Stimulated activated CD4-positive, alpha-beta T cell treated with anti-CD3 and anti-CD28 coated beads, Interleukin-2, amount 100 ng/mL, for 24 hours (primary cell): Measurements from ENCODE around the gene FTSJ3.

Experiments
- DNase-seq, 2 donors: peaks; one replicate each; pipeline ENCODE4 v3.0.0-alpha.2; 2020

Gene FTSJ3

DNA sequence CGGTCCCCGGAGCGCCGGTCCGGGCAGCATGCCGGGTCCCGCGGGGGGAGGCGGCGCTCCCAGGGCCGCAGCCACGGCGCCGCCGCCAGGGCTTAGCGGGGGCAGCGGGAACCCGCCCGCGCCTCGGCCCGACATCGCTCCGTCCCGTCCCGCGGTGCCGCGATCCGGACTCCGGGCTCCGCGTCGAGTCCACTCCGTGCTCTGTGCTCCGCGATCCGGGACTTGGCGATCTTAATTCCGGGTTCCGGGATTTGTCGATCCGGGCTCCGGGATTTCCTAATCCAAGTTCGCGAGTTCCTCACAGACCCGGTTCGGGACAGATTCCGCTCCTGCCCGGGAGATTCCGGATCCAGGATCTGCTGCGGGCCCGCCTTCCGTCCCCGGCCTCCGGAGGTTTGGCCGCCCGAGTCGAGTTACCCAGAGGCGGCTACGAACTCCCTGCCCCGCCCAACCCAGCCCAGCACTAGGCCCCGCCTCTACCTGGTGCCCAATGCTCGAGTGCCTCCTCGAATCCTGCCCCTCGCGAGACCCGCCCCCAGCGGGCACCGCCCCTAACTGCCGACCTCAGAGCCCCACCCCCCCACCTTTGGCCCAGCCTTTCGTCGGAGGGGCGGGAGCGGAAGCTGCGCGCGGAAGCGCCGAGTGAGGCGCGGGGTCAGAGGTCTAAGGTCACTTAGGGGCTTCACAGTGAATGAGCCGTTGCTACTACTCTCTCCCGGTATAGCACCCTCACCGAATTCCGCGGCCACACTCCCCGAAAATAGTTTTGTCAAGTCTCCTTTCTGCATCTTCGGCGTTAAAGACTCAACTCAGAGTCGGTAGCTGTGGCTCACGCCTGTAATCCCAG lies 15.3 kb upstream of the FTSJ3 start, which contains the start of gene SMARCD2:
TSS of gene SMARCD2 (minus strand) at position 146 of the 847 bp plus-strand sequence. CDS start at position 135, 11 bp downstream.
- peak; percentile 99 for DNase-seq

DNA sequence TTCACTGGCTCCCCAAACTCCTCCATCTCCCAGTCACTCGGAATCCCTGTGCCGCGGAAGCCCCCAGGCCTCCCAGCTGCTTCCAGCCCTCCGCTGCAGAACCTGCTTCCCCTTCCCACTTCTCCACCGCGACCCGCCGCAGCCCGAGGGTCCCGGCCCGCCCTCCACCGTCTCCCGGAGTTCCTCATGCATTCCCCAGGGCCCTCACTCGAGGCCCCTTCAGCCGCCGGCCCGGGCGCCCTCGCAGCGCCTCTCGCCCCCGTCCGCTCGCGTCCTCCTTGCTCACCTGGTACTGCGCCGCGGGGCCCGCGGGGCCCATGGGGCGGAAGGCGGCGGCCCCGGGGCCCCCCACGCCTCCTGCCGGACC lies 14.7 kb upstream of the FTSJ3 start:
- DNase-seq, result peak; percentile 48 to 54

GRCh38 chr17:63841350-63842172 lies 14.1 kb upstream of the FTSJ3 start:
- peak in 1 of 2 donors; percentile 34 for DNase-seq

DNA sequence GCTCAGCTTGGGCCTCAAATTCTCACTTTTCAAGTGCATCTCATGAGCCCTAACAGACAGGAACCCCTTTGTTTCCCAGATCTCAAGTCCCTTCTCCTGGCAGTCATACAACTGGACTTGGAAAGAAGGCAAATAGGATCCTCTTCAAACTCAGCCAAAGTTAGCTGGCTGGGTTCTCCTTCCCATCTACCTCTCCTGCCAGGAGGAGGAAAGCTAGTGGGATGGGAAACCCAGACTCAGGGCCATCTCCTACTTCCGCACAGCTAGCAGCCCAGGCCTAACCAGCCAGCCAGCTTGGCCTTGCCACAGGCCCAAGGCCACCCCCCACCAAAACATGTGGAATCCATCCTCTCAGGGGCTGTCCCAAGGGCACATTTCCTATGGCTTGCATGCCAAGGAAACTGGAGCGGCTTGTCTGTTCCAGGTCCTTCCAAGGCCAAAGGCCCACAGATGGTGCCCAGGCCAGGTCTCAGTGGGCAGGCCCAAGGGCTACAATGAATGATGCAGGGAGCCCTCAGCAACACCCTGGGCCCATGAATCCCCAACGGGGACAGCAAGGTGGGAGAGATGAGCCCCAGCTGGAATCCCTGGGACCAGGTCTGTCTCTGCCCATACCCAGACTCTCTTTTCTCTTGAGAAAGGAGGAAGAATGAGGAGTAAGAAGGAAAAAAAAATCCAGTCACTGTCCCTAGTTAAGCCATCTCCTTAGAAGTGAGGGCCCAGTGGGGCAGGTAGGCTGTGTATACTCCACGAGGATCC lies 13.3 kb upstream of the FTSJ3 start:
- DNase-seq, result no peak

DNA sequence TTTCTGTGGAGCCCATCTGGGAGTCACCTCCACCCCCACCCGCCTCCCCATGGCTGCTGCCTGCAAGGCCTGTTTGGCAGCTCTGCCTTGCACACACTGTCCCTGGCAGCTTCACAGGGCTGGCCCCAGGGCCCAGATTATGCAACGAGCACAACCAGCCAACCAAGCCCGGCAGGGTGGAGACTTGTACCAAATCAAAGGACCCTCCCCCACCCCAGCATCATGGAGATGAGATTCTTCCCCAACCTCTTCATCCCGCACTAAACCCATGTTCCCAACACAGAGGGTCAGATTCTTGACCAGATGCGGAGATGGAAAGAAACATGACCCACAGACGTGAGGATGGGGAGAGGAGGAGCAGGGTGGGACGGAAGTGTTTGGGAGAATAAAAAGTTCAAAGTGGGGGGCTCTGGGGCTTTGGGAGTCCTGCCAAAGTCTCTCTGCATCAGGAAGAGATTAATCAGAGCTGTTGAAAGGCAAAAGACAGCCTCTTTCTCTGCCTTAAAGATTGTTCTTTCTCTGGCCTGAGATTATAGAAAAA lies 11.2 kb upstream of the FTSJ3 start:
- DNase-seq, result no peak

- DNase-seq, result no peak
These were observed 10.6 kb upstream of the FTSJ3 start for GRCh38 chr17:63837962-63838600.

DNA sequence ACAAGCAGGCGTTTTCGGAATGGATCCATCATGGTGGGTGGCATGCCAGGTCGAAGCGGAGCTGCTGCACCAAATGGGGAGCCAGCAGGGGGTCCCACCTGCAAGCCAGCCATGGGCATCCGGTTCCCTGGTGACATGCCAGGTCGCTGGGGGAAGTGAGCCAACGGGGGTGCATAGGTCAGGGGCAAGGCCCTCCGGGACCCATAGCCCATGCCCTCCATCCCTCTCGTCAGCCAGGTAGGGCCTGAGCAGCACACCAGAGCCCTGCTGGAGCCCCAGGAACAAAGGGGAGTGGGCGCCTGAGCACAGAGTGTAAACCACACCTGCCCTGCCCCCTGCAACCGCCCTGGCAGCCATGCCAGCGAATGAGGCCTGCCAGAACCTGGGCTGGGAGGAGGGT lies 10.0 kb upstream of the FTSJ3 start:
- DNase-seq, result no peak

GRCh38 chr17:63836811-63837210 lies 9.3 kb upstream of the FTSJ3 start:
- DNase-seq, result no peak

- DNase-seq, result no peak
These were observed 7.8 kb upstream of the FTSJ3 start for GRCh38 chr17:63835167-63835720.

DNA sequence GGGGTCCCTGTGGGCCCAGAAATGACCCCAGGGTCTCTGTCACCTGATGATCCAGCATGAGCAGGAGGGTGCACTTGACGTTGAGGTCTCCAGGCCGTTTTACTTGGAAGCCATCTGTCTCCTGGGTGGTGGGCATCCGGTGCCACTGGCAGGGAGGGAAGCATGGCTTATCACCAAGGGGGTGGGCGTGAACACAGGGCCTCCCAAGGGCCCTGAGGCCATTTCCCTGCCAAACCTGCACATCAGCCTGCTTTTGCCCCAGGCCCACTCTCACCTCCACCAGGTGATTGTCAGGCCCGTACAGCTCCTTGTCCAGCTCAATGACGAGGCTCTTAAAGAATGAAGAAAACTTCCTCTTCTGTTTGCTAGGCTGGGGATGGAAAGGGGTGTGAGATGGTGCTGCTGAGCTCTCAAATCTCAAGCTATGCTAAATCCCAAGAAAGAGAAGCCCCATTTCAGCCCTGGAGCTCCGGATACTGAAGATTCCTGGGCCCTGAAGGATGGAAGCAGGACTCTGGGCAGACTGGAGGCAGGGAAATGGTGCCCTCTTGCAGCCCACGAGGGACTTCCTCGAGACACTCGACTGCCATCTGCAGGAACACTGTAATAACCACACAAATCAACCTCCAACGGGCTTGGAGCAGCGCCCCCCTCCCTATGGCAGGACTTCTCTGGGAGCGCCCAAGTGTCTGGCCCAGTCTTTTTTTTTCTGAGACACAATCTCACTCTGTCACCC lies 7.1 kb upstream of the FTSJ3 start:
- DNase-seq, result peak; percentile 47 to 75

- DNase-seq, result no peak
These were observed 6.4 kb upstream of the FTSJ3 start for GRCh38 chr17:63833741-63834373.

- no peak for DNase-seq
These were observed 5.7 kb upstream of the FTSJ3 start for GRCh38 chr17:63833026-63833740.

- DNase-seq, result no peak
These were observed 5.0 kb upstream of the FTSJ3 start for GRCh38 chr17:63832455-63832854.

DNA sequence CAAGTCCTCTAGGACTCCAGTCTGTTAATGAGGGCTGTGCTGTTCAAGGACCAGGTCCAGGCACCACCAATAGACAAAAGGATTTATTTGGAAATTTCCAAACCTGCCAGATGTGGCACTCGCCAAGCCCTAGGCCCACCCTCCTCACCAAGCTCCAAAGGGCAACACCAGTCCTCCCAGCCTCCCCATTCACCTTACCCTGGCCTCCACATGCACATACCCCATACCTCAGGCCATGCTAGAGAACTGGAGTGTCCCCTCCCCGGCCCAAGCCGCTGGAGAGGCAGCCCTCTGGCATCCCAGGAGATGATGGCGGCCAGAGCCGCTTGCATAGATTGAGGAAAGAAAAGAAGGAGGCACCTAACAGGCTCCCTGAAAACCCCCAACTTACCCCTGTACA lies 4.6 kb upstream of the FTSJ3 start:
- no peak for DNase-seq

GRCh38 chr17:63831505-63831904 lies 4.0 kb upstream of the FTSJ3 start:
- DNase-seq, result no peak

- no peak for DNase-seq
These were observed 3.5 kb upstream of the FTSJ3 start for GRCh38 chr17:63830904-63831491.

DNA sequence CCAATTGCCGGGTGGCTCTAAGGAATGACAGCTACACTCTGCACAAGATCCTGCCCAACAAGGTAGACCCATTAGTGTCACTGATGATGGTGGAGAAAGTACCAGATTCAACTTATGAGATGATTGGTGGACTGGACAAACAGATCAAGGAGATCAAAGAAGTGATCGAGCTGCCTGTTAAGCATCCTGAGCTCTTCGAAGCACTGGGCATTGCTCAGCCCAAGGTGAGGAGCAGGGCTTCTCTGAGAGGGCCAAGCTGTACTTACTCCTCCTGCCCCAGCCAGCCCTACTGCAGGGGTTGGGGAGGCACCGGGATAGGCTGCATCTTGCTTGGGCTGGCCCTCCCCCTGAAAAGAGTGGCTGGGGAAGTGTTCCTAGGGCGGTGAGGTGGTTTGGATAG lies 2.8 kb upstream of the FTSJ3 start:
- DNase-seq, result no peak

GRCh38 chr17:63828936-63829335 lies 1.5 kb upstream of the FTSJ3 start:
- DNase-seq, result no peak

DNA sequence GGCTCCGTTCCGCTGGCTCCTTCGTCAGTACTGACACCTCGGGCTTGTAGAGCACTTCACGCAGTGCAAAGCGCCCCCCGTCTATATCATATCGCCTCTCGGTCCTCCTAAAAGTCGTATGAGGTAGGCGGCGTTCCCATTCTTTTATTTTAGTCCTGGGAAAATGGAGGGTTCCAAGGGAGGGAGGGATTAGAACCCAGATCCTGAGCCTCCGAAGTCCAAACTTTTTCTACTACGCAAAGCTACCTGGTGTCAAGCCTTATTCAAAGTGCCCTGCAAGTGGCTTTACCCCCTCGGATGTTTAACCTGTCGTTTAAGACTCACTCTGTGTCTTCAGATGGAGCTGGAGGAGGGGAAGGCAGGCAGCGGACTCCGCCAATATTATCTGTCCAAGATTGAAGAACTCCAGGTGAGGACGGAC lies 348 bp upstream of the FTSJ3 start:
- no peak for DNase-seq
